Measurements from ENCODE around the gene SLC16A4.

- TF ChIP-seq CTCF (IDR thresholded peaks at IDR 0.05; ENCODE audit: poor library complexity), result no peak
- no peak for TF ChIP-seq EZH2 (IDR thresholded peaks at IDR 0.05; ENCODE audit: borderline replicate concordance)
- no peak for TF ChIP-seq EZH2phosphoT487 (IDR thresholded peaks at IDR 0.05; ENCODE audit: low read depth, severe bottlenecking, unreplicated experiment)
Measured at GRCh38 chr1:110346690-110347089, 44.1 kb downstream of the SLC16A4 start.

Data from hepatocyte (in vitro differentiated cells).